T-helper 17 cell (primary cell): ENCODE measurements around the gene IREB2. TPM values are rescaled to one million over a fixed set of nuclear protein-coding genes. Genes with fewer than 3 reads are reported as not detected.
A peak's percentile ranks its signal among the peaks of the same experiment; 100 is the strongest.
"Not testable (repeated sequence)": the region's sequence is repeated elsewhere in the genome, so short reads cannot be mapped to it uniquely, and the experiment has no call there.

Experiments used
- ATAC-seq: fragments of 150-1000 bp; cut with Tn5 transposase; 2 replicates; pipeline ENCODE4 v1.10.0; 2021; ENCODE audit warnings: mild to moderate bottlenecking, moderate library complexity
- DNase-seq, 3 donors: peaks; one replicate each; pipeline versions ENCODE4 v3.0.0 to v3.0.0-alpha.2; 2020 to 2021
- H3K9me3 ChIP-seq: one replicate; pipeline ENCODE4 v1.7.0; 2013; ENCODE audit warnings: low read length, mild to moderate bottlenecking; ENCODE audit not compliant: control insufficient read depth, poor library complexity, severe bottlenecking
- H3K27ac Mint-ChIP-seq: one replicate; pipeline ENCODE4 v1.8.0; 2022; ENCODE audit warnings: mild to moderate bottlenecking, moderate library complexity, mixed read lengths
- H3K27me3 Mint-ChIP-seq: one replicate; pipeline ENCODE4 v1.8.0; 2022; ENCODE audit warnings: mixed read lengths
- H3K36me3 Mint-ChIP-seq: one replicate; pipeline ENCODE4 v1.8.0; 2022; ENCODE audit warnings: low read depth, mixed read lengths
- H3K4me1 Mint-ChIP-seq: one replicate; pipeline ENCODE4 v1.8.0; 2022; ENCODE audit warnings: mild to moderate bottlenecking, mixed read lengths
- H3K4me3 Mint-ChIP-seq: one replicate; pipeline ENCODE4 v1.8.0; 2022; ENCODE audit warnings: mild to moderate bottlenecking, moderate library complexity, mixed read lengths
- total RNA-seq, 4 donors: library from RNA in 2 of 4; stranded (reverse) in 2 of 4; gene quantifications; one replicate each; pipeline ENCODE4 v1.2.3 and lab custom pipeline; 2022 to 2026

The IREB2 gene
- total RNA-seq, 2 donors from 2014 or later, result 51.9 to 56.3 TPM

- H3K4me1 Mint-ChIP-seq, result peaks cover 3% of the 10 kb centered on the region
- no peak for ATAC-seq
- H3K27me3 Mint-ChIP-seq, result peaks cover 13% of the 10 kb centered on the region
- DNase-seq, result no peak
- H3K4me3 Mint-ChIP-seq, result no peak overlapping the region
- H3K9me3 ChIP-seq, result no peaks in the 10 kb centered on the region
- H3K36me3 Mint-ChIP-seq, result no peaks in the 10 kb centered on the region
- H3K27ac Mint-ChIP-seq, result peak overlapping the region; percentile 41
Observed at GRCh38 chr15:78396976-78397375, 41.0 kb upstream of the IREB2 start.

GRCh38 chr15:78397382-78397781 is 40.6 kb upstream of the IREB2 start:
- H3K36me3 Mint-ChIP-seq, result no peaks in the 10 kb centered on the region
- H3K4me3 Mint-ChIP-seq, result no peak overlapping the region
- peaks cover 17% of the 10 kb centered on the region for H3K27me3 Mint-ChIP-seq
- peaks cover 2% of the 10 kb centered on the region for H3K4me1 Mint-ChIP-seq
- peak overlapping the region; percentile 41 for H3K27ac Mint-ChIP-seq
- no peak for ATAC-seq
- no peaks in the 10 kb centered on the region for H3K9me3 ChIP-seq
- DNase-seq, result no peak

DNA sequence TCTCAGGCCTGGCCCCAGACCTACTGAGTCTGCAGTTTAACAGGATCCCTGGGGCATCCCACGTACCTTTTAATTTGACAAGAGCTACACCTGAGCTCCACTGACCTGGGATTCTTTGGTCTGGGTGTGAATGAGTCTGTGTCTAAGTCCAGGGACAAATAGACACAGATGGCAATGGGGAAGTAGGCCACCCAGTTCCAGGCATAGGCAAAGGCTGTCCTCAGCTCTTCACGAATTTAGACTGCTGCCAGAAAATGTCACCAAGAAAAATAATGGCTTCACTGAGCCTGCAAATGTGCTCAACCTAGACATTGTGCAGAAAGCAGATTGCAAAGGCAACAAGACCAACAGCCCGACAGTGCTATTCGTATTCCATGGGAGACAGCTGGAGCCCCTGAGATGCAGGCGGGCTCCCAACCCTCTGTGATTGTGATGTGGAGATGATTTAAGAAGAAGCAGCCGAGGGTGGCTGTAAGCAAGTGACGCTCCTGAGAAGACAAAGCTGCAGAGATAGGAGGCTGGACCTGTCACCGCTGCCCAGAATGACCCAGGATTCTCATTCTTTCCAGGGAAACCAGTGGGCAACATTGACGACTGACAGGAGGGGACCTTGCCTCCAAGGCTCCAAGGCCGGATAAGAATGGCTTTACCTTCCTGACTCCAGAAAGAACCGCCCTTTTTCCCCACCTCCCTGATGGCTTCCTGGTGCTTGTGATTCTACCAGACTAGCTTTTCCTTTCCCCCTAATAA is 39.8 kb upstream of the IREB2 start:
- no peak for ATAC-seq
- Mint-ChIP-seq H3K36me3 (no peaks in the 10 kb centered on the region), H3K27me3 (peaks cover 19% of the 10 kb centered on the region), H3K4me1 (peaks cover 2% of the 10 kb centered on the region), H3K4me3 (no peak overlapping the region), H3K27ac (no peak overlapping the region)
- DNase-seq, result no peak
- H3K9me3 ChIP-seq, result no peaks in the 10 kb centered on the region

GRCh38 chr15:78399091-78399490 is 38.9 kb upstream of the IREB2 start:
- ATAC-seq, result no peak
- no peak overlapping the region for H3K4me3 Mint-ChIP-seq
- peaks cover 19% of the 10 kb centered on the region for H3K27me3 Mint-ChIP-seq
- H3K36me3 Mint-ChIP-seq, result no peaks in the 10 kb centered on the region
- peaks cover 2% of the 10 kb centered on the region for H3K4me1 Mint-ChIP-seq
- DNase-seq, result no peak
- no peaks in the 10 kb centered on the region for H3K9me3 ChIP-seq
- H3K27ac Mint-ChIP-seq, result no peak overlapping the region

DNA sequence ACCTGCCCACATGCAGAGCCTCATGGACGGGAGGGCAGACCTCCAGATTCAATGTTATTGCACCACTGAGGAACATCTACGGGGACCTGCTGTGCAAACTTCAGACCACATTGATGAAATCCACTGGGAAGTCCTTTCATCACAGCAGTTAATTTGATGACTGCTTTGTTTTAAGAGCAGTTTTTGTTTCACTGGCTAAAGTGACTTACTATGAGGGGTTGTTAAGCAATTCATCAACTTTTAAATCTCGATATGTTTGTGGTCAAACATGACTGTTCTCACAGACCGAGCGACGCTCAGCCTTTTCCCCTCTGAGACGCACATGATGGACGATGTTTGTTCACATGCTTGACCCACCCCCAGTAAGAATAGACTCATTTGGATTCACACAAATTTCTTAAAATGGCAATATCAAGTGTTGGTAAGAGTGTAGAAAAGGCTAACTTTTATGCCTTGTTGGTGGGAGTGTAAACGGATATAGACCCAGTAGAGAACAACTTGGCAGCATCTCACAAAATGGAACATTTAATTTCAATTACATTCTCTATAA is 35.9 kb upstream of the IREB2 start:
- H3K36me3 Mint-ChIP-seq, result no peaks in the 10 kb centered on the region
- no peaks in the 10 kb centered on the region for H3K9me3 ChIP-seq
- H3K27ac Mint-ChIP-seq, result no peak overlapping the region
- no peak overlapping the region for H3K4me3 Mint-ChIP-seq
- H3K27me3 Mint-ChIP-seq, result peaks cover 23% of the 10 kb centered on the region
- H3K4me1 Mint-ChIP-seq, result peaks cover 2% of the 10 kb centered on the region
- ATAC-seq, result no peak
- no peak for DNase-seq

- Mint-ChIP-seq H3K4me1 (no peaks in the 10 kb centered on the region), H3K4me3 (no peak overlapping the region), H3K27me3 (peaks cover 29% of the 10 kb centered on the region), H3K36me3 (no peaks in the 10 kb centered on the region), H3K27ac (no peak overlapping the region)
- H3K9me3 ChIP-seq, result no peaks in the 10 kb centered on the region
- no peak for DNase-seq
- no peak for ATAC-seq
Observed at GRCh38 chr15:78404125-78404524, 33.9 kb upstream of the IREB2 start.

DNA sequence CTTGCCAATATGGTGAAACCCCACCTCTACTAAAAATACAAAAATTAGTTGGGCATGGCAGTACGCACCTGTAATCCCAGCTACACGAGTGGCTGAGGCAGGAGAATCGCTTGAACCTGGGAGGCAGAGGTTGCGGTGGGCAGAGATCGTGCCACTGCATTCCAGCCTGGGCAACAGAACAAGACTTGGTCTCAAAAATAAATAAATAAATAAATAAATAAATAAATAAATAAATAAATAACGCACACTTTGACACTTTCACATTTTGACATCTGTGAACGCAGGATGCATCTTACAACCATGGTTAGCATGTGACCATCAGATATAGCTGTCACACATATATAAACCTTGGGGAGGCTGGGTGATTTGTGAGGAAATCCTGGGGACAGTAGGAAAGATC is 33.2 kb upstream of the IREB2 start:
- H3K36me3 Mint-ChIP-seq, H3K4me1 Mint-ChIP-seq, H3K9me3 ChIP-seq, DNase-seq, H3K4me3 Mint-ChIP-seq, H3K27ac Mint-ChIP-seq, ATAC-seq: not testable (repeated sequence)
- H3K27me3 Mint-ChIP-seq, result peaks cover 29% of the 10 kb centered on the region

DNA sequence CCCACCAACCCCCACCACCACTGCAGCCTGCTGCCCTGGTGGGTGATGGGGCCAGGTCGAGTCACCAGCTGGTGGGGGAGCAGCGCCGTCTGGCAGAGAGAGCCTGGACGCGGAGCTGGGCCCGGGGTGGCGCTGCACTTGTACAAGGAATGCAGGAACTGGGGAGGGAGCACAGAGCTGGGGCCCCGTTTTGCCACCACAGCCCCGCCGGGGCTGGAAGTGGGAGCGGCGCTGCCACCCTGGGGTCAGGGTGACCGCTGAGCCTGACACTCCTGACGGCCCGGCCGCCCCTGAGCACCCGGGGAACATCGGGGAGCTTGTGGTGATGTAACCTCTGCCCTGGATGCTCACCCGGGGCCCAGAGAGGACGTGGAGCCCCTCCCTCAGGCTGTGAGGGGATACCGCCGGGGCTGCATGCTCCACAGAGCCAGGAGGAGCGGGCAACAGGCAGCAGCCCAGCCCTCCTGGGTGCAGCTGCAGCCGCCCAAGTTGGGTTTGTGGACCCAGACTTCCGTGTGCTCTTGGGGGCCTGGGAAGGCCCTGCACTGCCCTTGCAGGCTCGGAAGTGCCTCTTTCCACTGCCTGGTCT is 32.6 kb upstream of the IREB2 start:
- H3K4me1 Mint-ChIP-seq, result no peaks in the 10 kb centered on the region
- H3K27me3 Mint-ChIP-seq, result peaks cover 29% of the 10 kb centered on the region
- no peaks in the 10 kb centered on the region for H3K9me3 ChIP-seq
- no peaks in the 10 kb centered on the region for H3K36me3 Mint-ChIP-seq
- no peak overlapping the region for H3K27ac Mint-ChIP-seq
- ATAC-seq (no peak), DNase-seq (no peak)
- no peak overlapping the region for H3K4me3 Mint-ChIP-seq

- Mint-ChIP-seq H3K36me3 (no peaks in the 10 kb centered on the region), H3K4me1 (no peaks in the 10 kb centered on the region), H3K4me3 (no peak overlapping the region), H3K27me3 (peaks cover 31% of the 10 kb centered on the region), H3K27ac (no peak overlapping the region)
- H3K9me3 ChIP-seq, result no peaks in the 10 kb centered on the region
- DNase-seq (no peak), ATAC-seq (no peak)
Observed at GRCh38 chr15:78406016-78406585, 31.9 kb upstream of the IREB2 start.

- Mint-ChIP-seq H3K27ac (no peak overlapping the region), H3K27me3 (peaks cover 30% of the 10 kb centered on the region), H3K36me3 (no peaks in the 10 kb centered on the region), H3K4me1 (no peaks in the 10 kb centered on the region), H3K4me3 (no peak overlapping the region)
- DNase-seq (no peak), ATAC-seq (no peak)
- H3K9me3 ChIP-seq, result no peaks in the 10 kb centered on the region
Observed at GRCh38 chr15:78407608-78408354, 30.2 kb upstream of the IREB2 start.

DNA sequence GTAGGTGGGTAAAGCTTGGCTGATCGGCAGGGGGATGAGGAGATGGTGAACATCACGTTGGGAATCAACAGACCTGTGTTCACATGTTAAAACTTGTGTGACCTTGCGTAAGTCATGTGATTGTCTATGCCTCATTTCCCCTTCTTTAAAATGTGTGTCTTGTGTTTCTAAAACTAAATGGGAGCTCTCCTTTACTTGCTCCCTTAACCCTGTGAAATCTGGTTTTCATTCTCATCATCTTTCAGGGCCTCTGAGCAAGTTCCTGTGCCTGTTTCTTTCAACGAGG is 29.7 kb upstream of the IREB2 start:
- H3K9me3 ChIP-seq, result no peaks in the 10 kb centered on the region
- ATAC-seq, result no peak
- H3K27ac Mint-ChIP-seq, result no peak overlapping the region
- H3K4me1 Mint-ChIP-seq, result no peaks in the 10 kb centered on the region
- DNase-seq, result no peak
- no peaks in the 10 kb centered on the region for H3K36me3 Mint-ChIP-seq
- no peak overlapping the region for H3K4me3 Mint-ChIP-seq
- H3K27me3 Mint-ChIP-seq, result peaks cover 30% of the 10 kb centered on the region

GRCh38 chr15:78408961-78409360 is 29.1 kb upstream of the IREB2 start:
- no peak overlapping the region for H3K27ac Mint-ChIP-seq
- no peaks in the 10 kb centered on the region for H3K9me3 ChIP-seq
- ATAC-seq (no peak), DNase-seq (no peak)
- H3K4me1 Mint-ChIP-seq, result no peaks in the 10 kb centered on the region
- no peaks in the 10 kb centered on the region for H3K36me3 Mint-ChIP-seq
- H3K4me3 Mint-ChIP-seq, result no peak overlapping the region
- H3K27me3 Mint-ChIP-seq, result peaks cover 26% of the 10 kb centered on the region

DNA sequence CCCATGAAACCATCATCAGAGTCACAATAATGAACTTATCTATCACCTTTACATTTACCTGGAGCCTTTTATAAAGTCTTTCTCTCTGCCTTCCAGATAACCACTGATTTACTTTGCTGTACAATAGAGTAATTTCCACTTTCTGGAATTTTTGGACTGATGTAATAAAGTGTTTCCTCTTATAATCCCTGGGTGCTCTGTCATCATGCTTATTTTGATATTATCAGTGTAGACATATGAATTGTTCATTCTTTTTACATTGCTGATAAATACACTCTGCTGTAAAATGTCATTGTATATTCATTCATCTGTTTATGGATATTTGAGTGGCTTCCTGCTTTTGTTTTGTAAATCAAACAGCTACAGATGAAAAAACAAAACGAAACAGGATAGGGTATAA is 27.0 kb upstream of the IREB2 start:
- no peaks in the 10 kb centered on the region for H3K9me3 ChIP-seq
- Mint-ChIP-seq H3K27me3 (peaks cover 31% of the 10 kb centered on the region), H3K27ac (no peak overlapping the region), H3K4me3 (no peak overlapping the region), H3K36me3 (no peaks in the 10 kb centered on the region), H3K4me1 (no peaks in the 10 kb centered on the region)
- ATAC-seq, result no peak
- no peak for DNase-seq
